GM21381 (cell line): ENCODE data around the gene CASQ2.

Source experiments
- ATAC-seq: cut with Tn5 transposase; IDR thresholded peaks from one replicate; pipeline ENCODE4 v1.9.1; 2021; ENCODE audit warnings: mild to moderate bottlenecking, moderate library complexity; ENCODE audit not compliant: unreplicated experiment

The CASQ2 gene

DNA sequence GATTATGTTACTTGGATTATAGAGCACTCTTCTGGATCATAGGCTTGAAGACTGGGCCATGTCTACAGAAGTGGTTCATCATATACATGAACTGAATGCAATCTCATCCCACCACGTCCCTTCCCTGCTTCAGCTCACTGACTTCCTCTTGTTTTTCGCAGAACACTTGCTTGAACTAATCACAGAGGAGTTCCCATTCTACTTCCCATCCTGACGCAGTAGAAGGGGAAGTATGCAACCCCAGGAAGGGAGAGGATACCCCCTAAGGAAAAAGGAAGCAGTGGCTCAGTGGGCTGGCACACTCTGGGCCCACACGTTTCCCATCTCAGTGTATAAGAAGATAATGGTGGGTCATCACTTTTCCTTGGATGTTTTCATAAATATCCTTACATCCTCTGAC is 36.2 kb downstream of the CASQ2 start:
- no peak for ATAC-seq

DNA sequence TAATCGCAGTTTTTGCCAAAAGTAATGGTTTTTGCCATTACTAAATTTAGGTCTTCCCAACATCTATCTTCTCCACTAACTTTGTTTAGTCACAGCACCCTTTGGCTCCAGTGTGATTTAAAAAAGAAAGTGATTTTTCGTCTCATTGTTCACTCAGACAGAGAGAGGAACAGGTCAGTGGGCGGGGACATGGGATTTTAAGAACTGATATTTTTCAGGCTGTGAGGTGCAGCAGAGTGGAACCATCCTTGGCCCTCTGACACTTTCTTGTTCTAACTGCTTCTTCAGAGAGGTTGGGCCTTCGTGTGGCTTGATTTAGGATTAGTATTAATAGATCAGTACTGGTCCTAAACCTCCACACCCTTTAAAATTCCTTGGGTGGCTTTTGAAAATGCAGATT is 38.8 kb downstream of the CASQ2 start:
- ATAC-seq: peak; percentile 69

DNA sequence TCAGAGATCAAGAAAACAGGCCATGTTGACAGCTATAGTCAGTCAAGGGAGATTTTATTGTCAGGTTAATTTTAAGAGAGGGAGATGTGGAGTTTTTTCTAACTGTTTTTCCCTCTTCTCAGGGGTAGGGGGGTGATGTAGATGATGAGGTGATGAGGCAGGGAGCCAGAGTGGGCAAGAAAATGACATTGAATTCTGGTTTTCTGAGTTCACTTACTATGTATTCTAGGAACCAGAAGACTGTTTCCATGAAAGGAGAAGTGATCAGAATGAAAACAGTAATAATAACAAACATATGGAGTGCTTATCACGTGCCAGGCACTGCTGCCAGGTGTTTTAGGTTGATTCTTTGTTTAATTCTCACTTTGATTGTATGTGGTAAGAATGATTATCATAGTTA is 40.2 kb downstream of the CASQ2 start:
- ATAC-seq: no peak

DNA sequence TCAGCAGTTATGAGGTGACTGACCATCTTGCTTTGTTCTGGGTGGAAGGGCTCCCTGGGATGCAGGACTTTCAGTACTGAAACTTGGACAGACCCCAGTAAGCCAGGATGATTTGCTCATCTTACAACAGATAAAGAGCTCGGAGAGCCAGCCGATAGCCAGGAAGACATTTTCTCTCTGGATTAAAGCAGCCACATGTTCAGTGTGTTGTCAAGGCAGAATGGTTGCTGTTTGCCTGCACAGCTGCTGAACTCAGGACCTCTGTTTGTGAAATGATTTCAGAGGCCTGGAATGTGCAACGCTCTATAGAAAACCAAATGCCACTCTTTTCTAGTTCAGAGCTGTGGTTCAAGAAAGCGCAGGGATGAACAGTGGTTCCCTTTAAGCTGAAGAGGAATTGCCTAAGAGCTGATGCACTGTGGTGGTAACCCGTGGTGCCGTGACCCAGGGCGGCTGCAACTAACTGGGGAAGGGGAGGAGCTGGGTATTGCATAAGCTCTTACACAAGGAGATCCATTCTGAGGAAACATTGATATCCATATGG is 40.7 kb downstream of the CASQ2 start:
- ATAC-seq: no peak

- no peak for ATAC-seq
Observed at GRCh38 chr1:115726570-115726969, 41.9 kb downstream of the CASQ2 start.

- ATAC-seq: no peak
Observed at GRCh38 chr1:115726161-115726560, 42.4 kb downstream of the CASQ2 start.

- no peak for ATAC-seq
Observed at GRCh38 chr1:115725600-115725999, 42.9 kb downstream of the CASQ2 start.

DNA sequence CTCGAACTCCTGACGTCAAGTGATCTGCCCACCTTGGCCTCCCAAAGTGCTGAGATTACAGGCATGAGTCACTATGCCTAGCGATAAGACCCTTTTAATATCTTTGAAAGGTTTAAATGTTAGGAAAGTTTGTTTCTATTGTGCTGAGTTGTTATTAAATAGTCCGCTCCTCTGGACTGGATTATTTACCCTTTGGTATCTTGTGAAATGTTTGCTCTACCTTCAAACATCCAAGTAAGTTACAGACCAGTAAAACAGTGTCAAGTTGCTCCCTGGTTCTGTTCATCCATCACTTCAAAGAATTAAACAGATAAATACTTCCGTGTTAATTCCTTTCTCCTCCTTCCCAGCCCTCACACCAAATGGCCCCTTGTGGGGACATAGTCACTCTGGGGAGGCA is 44.8 kb downstream of the CASQ2 start:
- no peak for ATAC-seq

DNA sequence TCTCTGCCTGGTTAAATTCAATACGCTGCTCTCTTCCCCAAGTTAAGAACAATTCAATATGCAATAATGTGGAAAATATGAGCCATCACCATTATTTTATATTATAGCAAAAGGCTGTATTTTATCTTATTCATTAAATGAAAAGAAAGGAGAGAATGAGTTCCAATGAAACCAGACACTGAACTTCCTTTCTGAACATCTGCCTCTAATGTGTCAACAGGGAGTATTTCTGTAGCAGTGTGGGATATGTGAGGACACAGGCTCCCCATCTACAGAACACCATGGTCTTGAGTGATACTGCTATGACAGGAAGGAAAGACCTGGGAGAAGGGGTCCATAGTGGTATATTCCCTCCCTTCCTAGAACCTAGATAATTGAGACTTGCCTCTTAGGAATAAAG is 46.3 kb downstream of the CASQ2 start:
- ATAC-seq: no peak

- ATAC-seq: no peak
Observed at GRCh38 chr1:115719285-115719684, 49.2 kb downstream of the CASQ2 start.

GRCh38 chr1:115718011-115718754 is 50.3 kb downstream of the CASQ2 start:
- no peak for ATAC-seq

DNA sequence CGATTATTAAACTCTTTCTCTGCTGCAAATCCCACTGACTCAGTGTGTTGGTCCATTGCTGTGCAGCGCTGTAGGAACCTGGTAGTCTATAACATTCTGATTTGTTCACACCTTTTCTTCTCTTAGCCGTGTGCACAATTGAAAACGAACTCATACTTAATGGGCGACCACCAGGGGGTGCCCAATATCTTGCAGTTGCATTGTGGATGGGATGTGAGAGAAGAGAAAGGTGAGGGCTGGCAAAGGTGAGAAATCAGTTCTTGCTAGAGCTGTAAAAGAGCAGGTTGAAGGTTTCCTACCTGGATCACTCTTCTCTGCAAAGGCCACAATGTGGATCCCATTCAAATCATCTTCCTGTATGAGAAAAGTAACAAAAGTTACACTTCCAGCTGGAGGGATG is 51.0 kb downstream of the CASQ2 start:
- ATAC-seq: no peak

DNA sequence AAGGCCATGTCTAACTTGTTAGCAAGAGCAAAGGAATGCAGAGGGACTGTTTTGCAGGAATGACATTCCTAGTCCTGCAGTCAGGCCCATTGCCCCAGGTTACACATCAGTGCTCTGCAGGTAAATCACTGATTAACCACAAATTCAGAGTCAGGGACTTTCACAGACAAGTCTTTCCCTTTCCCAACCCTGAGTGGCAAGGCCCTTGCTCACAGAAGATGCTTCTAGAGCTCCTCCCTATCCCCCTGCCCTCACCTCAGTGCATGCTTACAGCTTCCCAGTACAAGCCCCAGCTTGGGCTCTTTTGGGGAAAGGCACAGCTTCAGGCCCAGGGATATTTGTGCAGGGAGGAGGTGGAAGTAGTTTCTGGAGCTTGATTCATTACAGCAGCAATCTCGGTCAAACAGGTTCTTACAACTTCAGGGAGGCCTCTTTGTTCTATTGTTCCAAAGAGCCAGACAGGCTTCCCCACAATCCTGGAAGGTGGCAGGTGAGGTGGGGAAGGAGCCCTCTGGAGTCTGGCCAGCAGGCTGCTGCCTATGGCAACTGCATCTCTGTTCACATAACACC is 53.9 kb downstream of the CASQ2 start:
- ATAC-seq: no peak

DNA sequence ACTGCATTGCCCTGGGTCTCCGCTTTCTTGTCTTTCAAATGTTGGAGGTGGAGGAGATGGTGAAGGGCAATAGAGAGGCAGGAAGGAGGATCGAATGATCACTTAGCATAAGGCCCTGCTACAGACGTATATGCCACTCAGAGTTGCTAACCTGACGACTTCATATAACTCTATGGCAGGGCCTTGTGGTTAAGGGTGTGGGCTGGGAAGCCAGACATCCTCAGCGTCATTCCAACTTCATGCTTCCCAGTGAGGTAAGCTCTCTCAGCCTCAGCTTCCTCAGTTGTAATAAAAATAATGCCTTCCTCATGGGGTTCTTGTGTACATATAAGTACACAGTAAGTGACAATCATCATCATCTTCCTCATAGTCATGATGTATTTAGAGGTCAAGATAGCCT is 54.6 kb downstream of the CASQ2 start:
- no peak for ATAC-seq

GRCh38 chr1:115712911-115713609 is 55.5 kb downstream of the CASQ2 start:
- ATAC-seq: no peak

DNA sequence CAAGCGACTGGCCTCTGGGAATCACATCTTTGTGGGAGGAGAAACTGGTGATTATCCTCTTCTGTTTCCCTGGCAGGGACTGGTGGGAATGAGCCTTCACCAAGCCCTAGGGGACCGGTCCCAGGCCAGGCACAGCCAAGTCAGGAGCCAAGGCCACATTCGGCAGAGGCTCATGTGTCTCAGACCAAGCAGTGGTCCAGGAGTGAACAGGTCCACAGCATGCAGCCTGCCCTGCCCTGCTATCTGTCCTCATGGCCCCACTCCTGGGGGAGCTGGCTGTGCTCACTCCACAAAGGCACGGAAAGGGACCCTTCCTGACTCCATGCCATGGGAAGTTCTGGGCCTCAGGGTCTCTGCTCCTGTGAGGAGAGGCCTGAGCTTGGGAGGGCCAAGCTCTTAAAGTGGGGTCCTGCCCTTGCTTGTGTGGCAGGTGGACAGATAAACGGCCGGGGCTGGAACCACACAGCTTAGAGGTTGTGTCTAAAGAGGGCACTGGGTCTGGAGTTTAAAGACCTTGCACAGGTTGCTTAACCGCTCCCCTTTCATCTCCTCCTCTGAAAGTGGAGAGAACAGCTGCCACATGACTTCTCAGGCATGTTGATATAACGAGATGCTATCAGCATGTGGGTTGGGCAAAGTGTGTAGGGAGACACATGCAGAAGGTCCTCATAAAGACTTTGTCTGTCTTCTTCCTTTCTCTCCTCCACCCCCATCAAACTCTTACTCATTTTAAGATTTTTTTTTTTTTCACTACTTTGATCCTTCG is 57.5 kb downstream of the CASQ2 start:
- no peak for ATAC-seq

- ATAC-seq: no peak
Observed at GRCh38 chr1:115706587-115707425, 61.7 kb downstream of the CASQ2 start.

- no peak for ATAC-seq
Observed at GRCh38 chr1:115705963-115706362, 62.6 kb downstream of the CASQ2 start.

DNA sequence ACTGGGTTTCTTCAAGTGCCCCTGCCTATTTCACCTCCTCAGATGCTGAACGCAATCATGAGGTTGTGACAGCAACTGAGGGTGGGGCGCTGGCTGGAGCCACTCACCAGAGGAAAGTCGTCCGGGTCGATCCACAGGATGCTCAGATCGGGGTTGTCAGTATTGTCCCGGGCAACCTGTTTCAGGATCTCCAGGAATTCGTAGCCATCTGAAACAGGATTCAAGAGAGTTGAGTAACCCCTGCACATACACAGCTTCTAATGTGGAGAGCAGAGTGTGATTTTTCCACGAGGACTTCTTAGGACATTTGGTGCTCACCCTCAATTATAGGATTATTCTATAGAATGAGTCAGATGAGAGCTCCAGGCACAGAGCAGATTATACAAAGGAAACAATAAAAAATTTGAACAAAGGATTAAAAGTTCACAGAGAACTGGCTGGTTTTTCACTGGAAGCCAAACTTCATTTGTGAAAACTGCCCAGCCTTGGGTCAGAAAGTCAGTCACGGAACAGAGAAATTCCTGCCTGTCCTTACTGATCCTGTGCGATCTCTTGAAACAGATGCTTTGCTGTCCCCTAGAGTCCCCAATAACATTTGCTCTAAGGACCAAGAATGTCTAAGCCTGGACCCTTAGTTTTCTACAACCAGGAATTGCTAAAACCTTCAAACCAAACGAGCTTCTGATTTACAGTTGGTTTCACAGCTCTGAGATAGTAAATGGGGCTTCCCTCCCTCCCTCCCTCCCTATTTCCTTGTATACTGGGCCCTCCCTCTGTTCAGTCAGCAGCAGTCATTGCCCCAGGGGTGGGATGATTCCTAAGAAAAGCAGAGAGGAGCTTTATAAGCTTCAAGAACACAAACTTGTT is 63.2 kb downstream of the CASQ2 start:
- no peak for ATAC-seq
